ENCODE results near the gene TTYH1. TPM values are rescaled to one million over a fixed set of nuclear protein-coding genes. Genes with fewer than 3 reads are reported as not detected.

TTYH1 gene
- total RNA-seq, 1 experiment from 2014 or later: not detected

DNA sequence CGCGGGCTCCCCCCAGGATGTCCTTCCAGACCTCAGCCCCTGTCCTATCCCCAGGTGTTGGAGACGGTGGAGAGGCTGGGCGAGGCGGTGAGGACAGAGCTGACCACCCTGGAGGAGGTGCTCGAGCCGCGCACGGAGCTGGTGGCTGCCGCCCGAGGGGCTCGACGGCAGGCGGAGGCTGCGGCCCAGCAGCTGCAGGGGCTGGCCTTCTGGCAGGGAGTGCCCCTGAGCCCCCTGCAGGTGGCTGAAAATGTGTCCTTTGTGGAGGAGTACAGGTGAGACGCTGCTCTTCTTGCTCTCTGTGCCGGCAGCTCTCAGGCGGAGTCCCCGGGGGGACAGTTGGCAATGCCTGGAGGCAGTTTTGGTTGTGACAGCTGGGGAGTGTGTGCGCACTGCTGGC lies 6.9 kb downstream of the TTYH1 start:
- no peak for DNase-seq (ENCODE audit: low read depth)

DNA sequence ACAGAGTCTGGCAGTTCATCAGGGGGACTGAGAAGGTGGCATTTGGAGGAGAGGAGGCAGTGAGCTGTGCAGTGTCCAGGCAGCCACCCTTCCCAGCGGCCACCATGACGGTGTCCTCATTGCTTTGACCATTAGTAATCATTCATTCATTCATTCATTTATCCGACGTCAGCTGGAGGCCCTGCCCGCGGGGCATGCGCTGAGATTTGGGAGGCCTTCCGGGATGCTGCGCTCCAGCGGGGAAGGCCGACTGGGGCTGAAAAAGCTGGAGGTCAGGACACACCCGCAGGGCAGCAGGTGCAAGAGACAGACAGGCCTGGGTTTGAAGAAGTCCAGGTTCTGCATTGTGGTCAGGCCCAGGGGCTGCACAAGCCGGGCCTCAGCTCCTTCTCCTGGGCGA lies 8.9 kb downstream of the TTYH1 start:
- DNase-seq (ENCODE audit: low read depth): no peak

DNA sequence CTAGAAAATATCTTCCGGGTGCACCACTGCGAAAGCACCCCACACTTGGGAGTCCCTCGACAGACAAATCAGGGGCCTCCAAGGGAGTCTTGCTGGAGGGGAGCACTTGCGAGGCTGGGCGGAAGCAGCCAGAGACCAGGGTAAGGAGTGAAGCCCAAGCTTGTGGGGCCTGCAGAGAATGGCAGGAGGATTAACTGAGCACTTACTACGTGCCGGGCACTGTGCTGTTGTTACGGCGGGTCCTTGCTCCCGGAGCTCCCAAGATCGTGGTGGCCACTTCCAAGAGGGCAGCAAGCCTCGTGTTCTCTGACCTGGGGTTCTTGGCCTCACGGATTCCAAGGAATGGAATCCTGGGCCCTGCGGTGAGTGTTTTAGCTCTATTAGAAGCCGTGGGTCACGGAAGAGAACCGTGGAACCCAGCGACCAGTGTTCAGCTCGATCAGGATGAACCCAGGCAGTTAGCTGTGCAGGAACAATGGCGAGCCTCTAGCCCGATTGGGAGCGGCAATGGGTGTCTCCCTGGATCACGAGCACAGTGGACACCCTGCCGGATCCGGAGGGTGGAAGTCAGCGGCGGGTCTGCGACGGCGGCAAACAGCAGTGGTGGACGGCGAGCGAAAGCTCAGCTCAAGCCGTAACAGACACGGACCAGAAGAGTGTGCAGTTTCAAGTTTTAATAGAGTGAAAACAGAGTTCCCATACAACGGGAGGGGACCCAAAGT lies 9.6 kb downstream of the TTYH1 start:
- no peak for DNase-seq (ENCODE audit: low read depth)

DNA sequence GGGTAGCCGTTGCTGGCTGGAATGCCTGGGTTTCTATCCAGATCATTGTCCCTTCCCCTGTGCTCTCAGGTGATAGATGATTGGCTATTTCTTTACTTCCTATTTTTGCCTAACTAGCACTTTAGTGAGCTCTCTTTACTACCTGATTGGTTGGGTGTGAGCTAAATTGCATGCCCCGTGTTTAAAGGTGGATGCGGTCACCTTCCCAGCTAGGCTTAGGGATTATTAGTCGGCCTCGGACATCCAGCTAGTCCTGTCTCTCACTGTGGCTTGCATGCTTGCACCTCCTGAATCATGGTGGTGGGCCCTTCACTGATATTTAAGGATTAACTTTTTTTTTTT lies 10.1 kb downstream of the TTYH1 start:
- DNase-seq (ENCODE audit: low read depth): no peak

DNA sequence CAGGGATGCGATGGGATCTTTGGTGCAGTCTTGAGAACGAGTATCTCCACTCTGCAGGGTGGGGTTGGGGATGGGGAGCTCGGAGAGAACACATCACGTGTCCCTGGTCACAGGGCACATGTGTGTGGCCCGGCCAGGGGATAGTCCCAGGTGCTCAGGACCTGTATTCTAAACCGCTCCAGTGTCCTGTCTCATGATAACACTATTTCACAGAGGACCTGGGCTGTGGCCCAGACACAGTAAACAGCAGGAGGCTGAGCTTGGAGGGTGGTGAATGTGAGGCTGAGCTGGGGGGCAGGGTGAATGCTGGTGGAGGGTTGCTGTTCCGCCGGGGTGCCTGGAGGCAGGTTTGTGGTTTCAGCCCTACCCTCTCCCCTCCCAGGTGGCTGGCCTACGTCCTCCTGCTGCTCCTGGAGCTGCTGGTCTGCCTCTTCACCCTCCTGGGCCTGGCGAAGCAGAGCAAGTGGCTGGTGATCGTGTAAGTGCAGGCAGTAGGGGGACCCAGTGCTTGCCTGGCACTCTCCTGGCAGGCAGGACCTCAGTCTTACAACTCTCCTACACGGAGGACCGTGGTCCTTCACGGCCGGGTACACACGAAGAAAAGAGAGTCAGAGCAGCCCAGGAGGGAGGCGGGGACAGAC lies 11.1 kb downstream of the TTYH1 start:
- no peak for DNase-seq (ENCODE audit: low read depth)

DNA sequence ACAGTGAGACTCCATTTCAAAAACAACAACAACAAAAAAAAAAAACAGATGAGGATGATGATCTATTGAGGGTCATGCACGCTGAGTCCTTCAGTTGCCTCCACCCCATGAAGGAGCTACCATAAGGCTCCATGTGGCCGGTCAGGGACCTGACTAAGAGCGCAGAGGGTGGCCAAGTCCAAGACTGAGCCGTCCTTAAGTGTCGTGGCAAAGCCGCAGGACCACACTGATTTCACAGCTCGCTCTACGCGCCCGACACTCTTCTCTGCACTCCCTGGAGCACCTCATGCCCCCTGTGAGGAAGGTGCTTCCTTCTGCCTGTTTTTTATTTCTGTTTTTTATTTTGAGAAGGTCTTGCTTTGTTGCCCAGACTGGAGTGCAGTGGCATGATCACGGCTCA lies 12.3 kb downstream of the TTYH1 start:
- DNase-seq (ENCODE audit: low read depth): no peak

DNA sequence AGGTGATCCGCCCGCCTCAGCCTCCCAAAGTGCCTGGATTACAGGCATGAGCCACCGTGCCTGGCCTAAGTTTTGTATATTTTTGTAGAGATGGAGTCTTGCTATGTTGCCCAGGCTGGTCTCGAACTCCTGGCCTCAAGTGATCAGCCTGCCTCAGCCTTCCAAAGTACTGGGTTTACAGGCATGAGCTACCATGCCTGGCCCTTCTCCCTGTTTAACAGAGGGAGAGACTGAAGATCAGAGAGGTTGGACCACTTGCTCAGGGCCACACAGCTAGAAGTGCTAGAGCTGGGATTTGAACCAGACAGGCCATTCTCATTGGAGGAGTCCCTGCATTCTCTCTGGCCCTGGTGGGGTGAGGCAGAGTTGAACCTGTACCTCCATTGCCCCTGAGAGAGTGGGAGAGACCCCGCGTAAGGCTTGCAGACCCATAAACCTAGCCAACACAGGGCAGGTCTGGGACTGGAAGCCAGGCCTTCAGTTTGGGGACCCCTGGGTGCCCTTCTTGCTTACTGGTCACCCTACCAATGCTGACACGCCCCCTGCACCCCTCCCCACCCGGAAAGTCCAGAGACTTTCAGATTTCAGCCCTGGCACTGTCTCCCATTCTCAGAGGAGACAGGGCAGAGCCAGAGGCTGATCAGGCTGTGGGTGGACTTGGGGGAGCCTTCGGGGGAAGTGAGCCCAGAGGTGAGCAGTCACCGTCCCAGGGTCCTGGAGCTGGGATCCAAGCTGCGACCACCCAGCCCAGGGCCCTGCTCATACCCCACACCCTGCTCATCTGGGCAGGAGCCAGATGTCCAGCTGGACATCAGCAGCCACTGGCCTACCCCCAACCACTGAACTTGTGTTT lies 13.3 kb downstream of the TTYH1 start:
- no peak for DNase-seq (ENCODE audit: low read depth)

DNA sequence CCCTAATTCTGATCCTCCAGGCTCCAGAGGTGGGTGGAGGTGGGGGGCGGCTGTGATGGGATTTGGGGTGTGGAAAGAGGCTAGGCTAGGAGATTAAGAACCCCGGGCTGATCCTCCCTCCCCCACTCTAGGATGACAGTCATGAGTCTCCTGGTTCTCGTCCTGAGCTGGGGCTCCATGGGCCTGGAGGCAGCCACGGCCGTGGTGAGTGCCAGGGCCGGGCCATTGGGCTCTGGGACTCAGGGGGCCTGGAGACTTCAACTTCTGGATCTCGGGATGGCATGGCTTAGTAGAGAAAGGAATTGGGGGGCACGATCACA lies 13.9 kb downstream of the TTYH1 start:
- DNase-seq (ENCODE audit: low read depth): no peak

DNA sequence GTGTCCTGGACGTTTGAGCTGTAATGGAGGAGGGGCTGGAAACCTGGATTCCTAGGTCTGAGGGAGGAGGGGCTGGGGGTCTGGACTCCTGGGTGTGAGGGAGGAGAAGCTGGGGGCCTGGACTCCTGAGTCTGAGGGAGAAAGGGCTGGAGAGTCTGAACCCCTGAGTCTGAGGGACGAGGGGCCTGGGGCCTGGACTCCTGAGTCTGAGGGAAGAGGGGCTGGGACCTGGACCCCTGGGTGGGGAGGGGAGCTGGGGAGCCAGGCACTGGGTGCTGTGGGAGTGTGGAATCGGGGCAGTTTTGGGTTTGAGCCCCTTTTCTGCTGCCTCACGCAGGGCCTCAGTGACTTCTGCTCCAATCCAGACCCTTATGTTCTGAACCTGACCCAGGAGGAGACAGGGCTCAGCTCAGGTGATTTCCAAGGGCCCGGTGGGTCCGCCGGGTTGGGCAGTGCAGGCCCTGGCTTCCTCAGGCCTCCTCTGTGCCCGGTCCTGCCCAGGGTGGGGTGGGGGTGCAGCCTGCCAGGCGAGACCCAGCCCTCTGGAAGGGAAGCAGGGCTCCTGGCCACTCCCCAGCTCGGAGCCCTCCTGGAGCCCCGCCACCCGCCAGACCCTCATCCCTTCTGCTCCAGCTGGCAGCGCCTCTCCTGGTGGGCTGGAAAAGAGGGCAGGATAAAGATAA lies 14.4 kb downstream of the TTYH1 start:
- no peak for DNase-seq (ENCODE audit: low read depth)

DNA sequence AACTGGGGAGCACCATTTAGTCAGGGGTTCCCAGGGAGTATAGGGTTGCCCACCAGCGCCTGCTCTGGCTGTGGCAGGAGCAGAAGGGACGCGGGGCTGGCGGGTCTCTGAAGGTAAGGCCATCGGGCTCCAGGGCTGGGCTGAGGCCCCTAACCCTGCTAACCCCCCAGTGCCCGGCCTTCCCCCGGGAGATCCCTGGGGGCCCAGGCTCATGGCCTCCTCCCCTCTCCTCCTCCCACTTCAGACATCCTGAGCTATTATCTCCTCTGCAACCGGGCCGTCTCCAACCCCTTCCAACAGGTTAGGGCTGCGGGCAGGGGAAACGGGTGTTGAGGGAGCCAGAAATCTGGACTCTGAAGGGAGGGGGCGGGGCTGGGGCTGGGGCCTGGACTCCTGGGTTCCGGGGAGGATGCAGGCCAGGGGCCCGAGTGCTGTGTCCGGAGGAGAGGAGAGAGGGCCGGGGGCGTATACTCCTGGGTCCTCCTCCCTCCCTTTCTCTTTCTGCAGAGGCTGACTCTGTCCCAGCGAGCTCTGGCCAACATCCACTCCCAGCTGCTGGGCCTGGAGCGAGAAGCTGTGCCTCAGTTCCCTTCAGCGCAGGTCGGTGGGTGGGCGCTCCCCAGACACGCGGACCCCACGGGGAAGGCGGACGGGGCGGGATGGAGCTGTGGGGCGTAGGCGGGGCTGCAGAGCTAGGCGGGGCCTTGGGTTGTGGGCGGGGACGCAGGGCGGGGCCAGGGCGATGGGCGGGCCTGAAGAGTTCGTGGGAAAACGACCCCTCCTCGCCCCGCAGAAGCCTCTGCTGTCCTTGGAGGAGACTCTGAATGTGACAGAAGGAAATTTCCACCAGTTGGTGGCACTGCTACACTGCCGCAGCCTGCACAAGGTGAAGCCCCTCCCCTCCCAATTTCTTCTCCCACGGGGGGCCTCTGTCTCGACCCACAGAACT lies 15.3 kb downstream of the TTYH1 start:
- DNase-seq (ENCODE audit: low read depth): no peak

DNA sequence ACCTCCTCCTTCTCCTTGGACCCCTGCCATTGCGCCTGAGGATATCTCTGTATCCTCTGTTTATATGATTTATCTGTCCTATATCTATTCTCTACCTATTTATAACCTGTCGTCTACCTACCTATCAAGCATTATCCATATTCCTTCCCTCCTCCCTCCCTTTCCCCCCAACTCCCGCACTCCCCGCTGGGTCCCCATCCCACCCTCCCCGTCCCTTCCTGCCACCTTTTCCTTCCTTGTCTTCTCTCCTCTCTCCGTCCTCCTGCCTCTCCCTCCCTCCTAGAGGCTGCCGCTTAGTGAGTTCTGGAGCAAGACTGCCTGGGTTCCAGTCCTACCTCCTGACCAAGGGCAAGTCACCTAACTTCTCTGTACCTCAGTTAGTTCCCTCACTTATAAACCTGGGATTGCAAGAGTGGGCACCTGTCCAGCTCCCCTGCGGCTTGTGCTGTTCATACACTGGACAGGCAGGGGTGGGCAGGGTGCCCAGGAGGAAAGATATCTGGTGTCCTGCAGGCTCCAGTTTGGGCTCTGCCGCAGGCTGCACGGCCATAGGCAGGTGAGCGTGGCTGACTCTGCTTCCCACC lies 16.1 kb downstream of the TTYH1 start:
- no peak for DNase-seq (ENCODE audit: low read depth)

DNA sequence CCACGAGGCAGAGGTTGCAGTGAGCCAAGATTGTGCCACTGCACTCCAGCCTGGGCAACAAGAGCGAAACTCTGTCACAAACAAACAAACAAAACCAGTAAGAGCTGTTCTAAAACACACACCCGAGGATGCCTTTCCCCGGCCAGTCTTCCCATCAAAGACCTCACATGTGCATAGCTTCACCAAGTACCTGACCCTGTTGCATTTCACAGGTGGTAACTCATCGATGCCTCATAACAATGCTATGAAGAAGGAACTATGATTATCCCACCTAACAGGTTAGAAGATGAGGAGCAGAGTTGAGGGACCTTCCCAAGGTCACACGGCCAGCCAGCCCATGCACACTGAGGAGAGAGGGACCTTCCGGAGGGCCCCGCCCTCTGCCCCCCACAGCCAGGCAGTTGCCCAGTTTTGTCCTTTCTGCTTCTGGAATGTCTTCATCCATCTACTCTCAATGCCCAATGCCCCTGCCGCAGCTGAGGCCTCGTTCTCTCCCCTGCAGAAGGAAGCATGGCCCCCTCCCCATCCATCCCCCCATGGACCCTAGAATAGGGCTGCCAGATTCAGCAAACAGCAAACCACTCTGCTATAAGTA lies 17.0 kb downstream of the TTYH1 start:
- no peak for DNase-seq (ENCODE audit: low read depth)

DNA sequence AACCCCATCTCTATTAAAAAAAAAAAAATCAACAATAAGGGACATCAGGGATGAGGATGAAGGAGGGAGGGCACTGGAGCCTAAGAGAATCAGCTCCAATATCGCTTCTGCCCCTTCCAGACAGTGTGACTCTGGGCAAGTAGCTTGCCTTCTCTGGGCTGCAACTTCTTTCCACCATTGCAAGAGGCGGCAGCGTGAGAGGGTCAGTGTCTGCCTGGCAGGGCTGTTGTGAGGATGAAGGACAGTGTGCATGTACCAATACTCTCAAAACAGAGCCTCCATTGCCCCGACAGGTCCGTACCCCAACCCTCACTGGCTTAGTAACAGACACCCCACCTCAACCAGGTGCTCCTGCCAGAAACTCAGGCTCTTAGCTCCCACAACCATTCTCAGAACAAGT lies 18.4 kb downstream of the TTYH1 start:
- no peak for DNase-seq (ENCODE audit: low read depth)

DNA sequence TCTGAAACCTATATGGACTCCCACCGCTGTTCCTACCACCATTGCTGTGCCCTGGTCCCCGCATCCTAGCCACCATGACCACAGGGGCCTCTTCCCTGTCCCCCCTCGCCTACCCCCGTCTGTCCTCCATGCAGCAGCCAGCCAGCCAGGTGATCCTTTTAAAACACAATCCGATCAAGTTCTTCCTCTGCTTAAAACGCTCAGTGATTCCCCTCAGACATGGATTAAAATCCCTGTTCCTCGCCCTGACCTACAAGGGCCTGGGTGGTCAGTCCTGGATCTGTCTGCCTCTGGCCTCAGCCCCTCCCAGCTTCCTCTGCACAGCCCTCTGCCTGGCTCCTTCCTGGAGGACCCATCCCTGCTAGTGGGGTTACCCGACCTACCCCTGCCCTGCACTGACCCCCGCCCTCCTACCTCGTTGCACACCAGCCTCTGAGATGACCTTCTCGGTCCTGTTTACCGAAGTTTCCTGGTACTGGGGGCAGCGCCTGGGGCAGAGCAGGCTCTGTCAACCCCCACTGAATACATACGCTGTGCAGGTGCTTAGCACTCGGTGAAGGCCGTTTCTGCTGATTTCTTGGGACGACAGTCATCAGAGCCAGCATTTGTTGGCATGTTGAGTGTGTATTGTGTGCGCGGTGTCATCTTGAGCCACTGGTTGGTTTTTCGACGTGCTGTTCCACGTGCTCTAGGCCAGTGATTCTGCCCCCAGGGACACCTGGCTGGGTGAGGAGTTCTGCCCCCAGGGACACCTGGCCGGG lies 19.0 kb downstream of the TTYH1 start:
- no peak for DNase-seq (ENCODE audit: low read depth)

DNA sequence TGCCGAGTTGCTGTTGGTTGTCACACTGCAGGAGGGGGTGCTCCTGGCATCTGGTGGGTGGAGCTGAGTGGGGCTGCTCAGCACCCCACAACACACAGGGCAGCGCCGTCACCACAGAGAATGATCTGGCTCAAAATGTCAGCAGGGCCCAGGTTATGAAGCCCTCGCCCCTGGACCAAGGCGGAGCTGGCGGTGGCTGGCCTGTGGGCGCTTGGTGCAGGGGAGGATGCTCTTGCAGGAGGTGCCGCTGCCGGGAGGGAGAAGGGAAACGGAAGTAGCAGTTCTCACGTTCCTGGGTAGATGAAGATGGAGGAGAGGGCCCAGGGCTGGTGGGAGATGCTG lies 19.6 kb downstream of the TTYH1 start:
- no peak for DNase-seq (ENCODE audit: low read depth)

DNA sequence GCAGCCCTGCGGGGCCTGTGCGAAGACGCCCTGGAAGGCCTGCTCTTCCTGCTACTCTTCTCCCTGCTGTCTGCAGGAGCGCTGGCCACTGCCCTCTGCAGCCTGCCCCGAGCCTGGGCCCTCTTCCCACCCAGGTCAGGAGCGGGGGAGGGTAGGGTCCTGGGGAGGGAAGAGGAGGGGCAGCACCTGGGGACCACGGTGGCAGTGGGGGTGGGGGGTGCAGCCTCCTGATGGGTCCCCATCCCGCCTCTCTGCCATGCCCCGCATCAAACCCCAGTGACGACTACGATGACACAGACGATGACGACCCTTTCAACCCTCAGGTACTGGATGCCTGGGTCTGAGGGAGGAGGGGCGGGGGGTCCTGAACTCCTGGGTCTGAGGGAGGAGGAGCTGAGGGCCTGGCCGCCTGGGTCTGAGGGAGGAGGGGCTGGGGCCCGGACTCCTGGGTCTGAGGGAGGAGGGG lies 20.3 kb downstream of the TTYH1 start:
- no peak for DNase-seq (ENCODE audit: low read depth)

DNA sequence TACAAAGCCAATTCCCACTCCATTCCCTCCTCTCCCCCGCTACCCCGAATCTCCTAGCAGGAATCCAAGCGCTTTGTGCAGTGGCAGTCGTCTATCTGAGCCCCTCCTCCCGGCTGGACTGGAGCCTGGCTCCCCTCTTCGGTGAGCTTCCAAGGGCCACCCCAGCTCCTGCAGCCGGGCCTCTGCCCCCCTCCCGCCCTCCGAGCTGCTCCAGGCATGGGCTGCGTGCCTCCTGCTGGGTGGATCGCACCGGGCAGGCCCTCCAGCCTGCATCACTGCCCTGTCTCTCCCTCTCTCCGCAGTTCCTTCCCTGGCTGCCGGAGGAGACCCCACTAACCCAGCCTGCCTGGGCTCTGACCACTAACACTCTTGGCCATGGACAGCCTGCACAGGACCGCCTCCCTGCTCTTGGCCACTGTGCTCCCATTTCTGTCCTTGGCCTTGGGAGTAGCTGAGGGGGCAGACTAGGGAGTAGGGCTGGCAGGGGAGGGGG lies 20.8 kb downstream of the TTYH1 start:
- DNase-seq (ENCODE audit: low read depth): no peak

DNA sequence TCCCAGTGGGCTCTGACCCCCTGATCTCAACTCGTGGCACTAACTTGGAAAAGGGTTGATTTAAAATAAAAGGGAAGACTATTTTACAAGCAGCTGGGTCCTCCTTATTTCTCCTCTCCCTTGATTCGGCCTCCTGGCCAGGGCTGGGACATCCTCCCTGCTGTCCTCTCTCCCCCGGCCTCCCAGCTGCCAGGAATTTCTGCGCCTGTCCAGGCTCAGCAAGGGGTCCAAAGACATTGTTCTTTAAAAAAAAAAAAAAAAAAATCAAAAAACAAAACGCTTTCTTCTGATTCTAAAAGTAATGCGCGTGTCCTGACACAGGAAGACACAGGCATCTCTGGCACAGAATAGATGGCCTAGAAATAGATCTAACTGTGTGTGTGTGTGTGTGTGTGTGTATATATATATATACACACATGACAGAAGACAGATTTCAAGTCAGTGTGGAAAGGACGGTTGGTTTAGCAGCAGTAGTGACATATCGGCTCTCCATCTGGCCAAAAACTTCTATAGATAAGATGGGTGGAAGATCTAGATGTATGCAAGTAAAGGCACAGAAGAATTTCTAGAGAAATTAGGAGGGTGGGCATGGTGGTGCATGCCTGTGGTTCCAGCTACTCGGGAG lies 21.5 kb downstream of the TTYH1 start:
- DNase-seq (ENCODE audit: low read depth): no peak
